GM12878 (cell line): ENCODE results near the gene HSPB6. TPM values are rescaled to one million over a fixed set of nuclear protein-coding genes. Genes with fewer than 3 reads are reported as not detected.

Experiments
- ATAC-seq: fragments of 200-7000 bp; cut with Tn5 transposase; 3 replicates; pipeline ENCODE4 v1.9.1; 2020; ENCODE audit warnings: mild to moderate bottlenecking, moderate library complexity
- BruUV-seq: library from RNA; stranded (reverse); fragments of 400-500 nt; replicated peaks from 2 replicates; lab custom pipeline; 2021; lab: Mats Ljungman, UMichigan
- CTCF ChIA-PET: fragments of 300-600 bp; sonication (Branson Sonifier 250); formaldehyde crosslinking; extraction: SDS; loops from one replicate; lab custom pipeline; 2021; ENCODE audit warnings: inconsistent platforms; lab: Yijun Ruan, JAX
- POLR2A ChIA-PET: fragments of 350-600 bp; formaldehyde crosslinking; extraction: SDS; loops from one replicate; lab custom pipeline; 2021; ENCODE audit warnings: inconsistent platforms; lab: Charles Lee
- RAD21 ChIA-PET: fragments of 300-600 bp; sonication (Branson Sonifier 250); formaldehyde crosslinking; loops from one replicate; lab custom pipeline; 2023; ENCODE audit warnings: antibody characterized with exemption; ENCODE audit not compliant: unreplicated experiment; lab: Charles Lee
- SMC1A ChIA-PET: fragments of 300-600 bp; sonication (Branson Sonifier 250); formaldehyde crosslinking; loops from one replicate; lab custom pipeline; 2023; ENCODE audit not compliant: unreplicated experiment, uncharacterized antibody; lab: Charles Lee
- DNase-seq: peaks from one replicate; pipeline ENCODE4 v3.0.0-alpha.2; 2011; ENCODE audit warnings: low read depth, low spot score
- FAIRE-seq: peaks from 3 replicates; lab custom pipeline; 2011; peaks lifted over from hg19 to GRCh38; lab: Jason Lieb, UNC
- H2AFZ ChIP-seq: 2 replicates; pipeline ENCODE4 v1.6.0; 2011; ENCODE audit warnings: low read depth, low read length, control low read depth; ENCODE audit not compliant: control insufficient read depth
- H3K27ac ChIP-seq: 2 replicates; pipeline ENCODE4 v1.5.1; 2011; ENCODE audit warnings: control low read depth; ENCODE audit not compliant: control insufficient read depth, insufficient read depth
- H3K27me3 ChIP-seq, 2 experiments: replicated peaks in 1 of 2; 2 replicates each; pipeline versions ENCODE4 v1.6.0 to v1.6.1; 2011; ENCODE audit warnings: low read length in 1 of 2; ENCODE audit not compliant: control insufficient read depth in 2 of 2, insufficient read depth in 2 of 2
- H3K36me3 ChIP-seq, 2 experiments: 2 replicates each; pipeline ENCODE4 v1.5.1; 2011; ENCODE audit warnings: low read length in 1 of 2; ENCODE audit not compliant: control insufficient read depth in 2 of 2, insufficient read depth in 2 of 2
- H3K4me1 ChIP-seq: 2 replicates; pipeline ENCODE4 v1.6.1; 2011; ENCODE audit warnings: mild to moderate bottlenecking, low read length, moderate library complexity, mixed read lengths; ENCODE audit not compliant: control insufficient read depth, insufficient read depth
- H3K4me2 ChIP-seq: 2 replicates; pipeline ENCODE4 v1.6.0; 2011; ENCODE audit warnings: control low read depth; ENCODE audit not compliant: control insufficient read depth, insufficient read depth
- H3K4me3 ChIP-seq: fragments of 200-600 bp; sonication (generic); 2 replicates; pipeline ENCODE4 v1.5.1; 2016
- H3K79me2 ChIP-seq: 2 replicates; pipeline ENCODE4 v1.6.0; 2011; ENCODE audit warnings: low read length; ENCODE audit not compliant: control insufficient read depth, insufficient read depth
- H3K9ac ChIP-seq: 2 replicates; pipeline ENCODE4 v1.8.0; 2011; ENCODE audit warnings: low read length, control low read depth, mixed read lengths; ENCODE audit not compliant: control insufficient read depth, insufficient read depth
- H3K9me3 ChIP-seq: replicated peaks from 3 replicates; pipeline ENCODE4 v1.5.1; 2011; ENCODE audit warnings: mild to moderate bottlenecking, low read length; ENCODE audit not compliant: control insufficient read depth, insufficient read depth
- H4K20me1 ChIP-seq: 2 replicates; pipeline ENCODE4 v1.6.0; 2011; ENCODE audit not compliant: control insufficient read depth, insufficient read depth
- CHD2 ChIP-seq: IDR thresholded peaks from 2 replicates; pipeline ENCODE4 v1.6.1; 2011; ENCODE audit warnings: low read depth, low read length, improper control_type of control experiment, borderline replicate concordance
- ESRRA ChIP-seq: IDR thresholded peaks from 2 replicates; pipeline ENCODE4 v1.6.1; 2012; ENCODE audit warnings: mild to moderate bottlenecking, low read length, improper control_type of control experiment
- IRF4 ChIP-seq: IDR thresholded peaks from 2 replicates; pipeline ENCODE4 v1.6.1; 2011; ENCODE audit warnings: low read depth, low read length
- IRF5 ChIP-seq: fragments of 450-650 bp; IDR thresholded peaks from 2 replicates; pipeline ENCODE4 v1.6.1; 2017; ENCODE audit warnings: borderline replicate concordance
- KAT2A ChIP-seq: conservative IDR thresholded peaks from 2 replicates; pipeline ENCODE4 v1.6.1; 2011; ENCODE audit warnings: low read depth, low read length; ENCODE audit not compliant: control insufficient read depth
- NFYA ChIP-seq: IDR thresholded peaks from 2 replicates; pipeline ENCODE4 v1.6.1; 2011; ENCODE audit warnings: low read depth, mild to moderate bottlenecking, low read length, improper control_type of control experiment, borderline replicate concordance
- SIX5 ChIP-seq: IDR thresholded peaks from 2 replicates; pipeline ENCODE4 v1.6.1; 2011; ENCODE audit warnings: mild to moderate bottlenecking, low read depth, low read length, moderate library complexity; ENCODE audit not compliant: severe bottlenecking
- SMARCA5 ChIP-seq: fragments of 450-650 bp; IDR thresholded peaks from 2 replicates; pipeline ENCODE4 v1.6.1; 2017; ENCODE audit warnings: mild to moderate bottlenecking
- SRF ChIP-seq, 2 experiments: IDR thresholded peaks; 2 replicates each; pipeline ENCODE4 v1.6.1; 2011; ENCODE audit warnings: low read depth in 2 of 2, low read length in 2 of 2, mild to moderate bottlenecking in 1 of 2, moderate library complexity in 1 of 2
- SUPT20H ChIP-seq: IDR thresholded peaks from 2 replicates; pipeline ENCODE4 v1.6.1; 2011; ENCODE audit warnings: low read depth, mild to moderate bottlenecking, low read length, moderate library complexity, borderline replicate concordance; ENCODE audit not compliant: control insufficient read depth
- SUZ12 ChIP-seq: fragments of 200-600 bp; sonication (generic); IDR thresholded peaks from one replicate; pipeline ENCODE4 v1.6.1; 2018; ENCODE audit warnings: antibody characterized with exemption, mild to moderate bottlenecking; ENCODE audit not compliant: unreplicated experiment
- ZBTB40 ChIP-seq: fragments of 450-650 bp; IDR thresholded peaks from 2 replicates; pipeline ENCODE4 v1.6.1; 2016; ENCODE audit warnings: mild to moderate bottlenecking, moderate library complexity, borderline replicate concordance
- ZNF274 ChIP-seq: IDR thresholded peaks from one replicate; pipeline ENCODE4 v1.8.0; 2011; ENCODE audit not compliant: insufficient read length, insufficient read depth
- WGBS: methylation state at CpG from one replicate; pipeline ENCODE4 v1.1.6; 2016; ENCODE audit warnings: low lambda C conversion rate; ENCODE audit not compliant: insufficient replicate concordance, insufficient coverage; ENCODE audit errors: missing lambda C conversion rate; 5-methylcytosine and 5-hydroxymethylcytosine counted together
- in situ Hi-C: fragments of 300-500 bp; cut with MboI; formaldehyde crosslinking; loops from 9 replicates; pipeline ENCODE4 v1.14.3; 2018; ENCODE audit warnings: mixed read lengths
- intact Hi-C: fragments of 100-400 bp; cut with micrococcal nuclease; formaldehyde crosslinking; loops from one replicate; pipeline ENCODE4 v1.14.2; 2022; ENCODE audit not compliant: unreplicated experiment
- polyA plus RNA-seq, 11 experiments: library from polyadenylated mRNA; depleted of rRNA in 4 of 11; unstranded in 6 of 11; stranded (reverse) in 5 of 11; fragments of >200 nt; fragmentation: Nextera tagmentation in 4 of 11; fragmentation: Illumina TruSeq in 1 of 11; extraction: Ambion mirVana in 4 of 11; extraction: Trizol in 1 of 11; gene quantifications; 1 replicate in 1 of 11; 2 replicates in 10 of 11; pipeline versions ENCODE4 v1.2.1 to v1.2.3, GENCODE V29; 2011 to 2016; ENCODE audit warnings: inconsistent platforms in 2 of 11, missing spikeins in 2 of 11, low read depth in 1 of 11
- total RNA-seq, 4 experiments: library from RNA; depleted of rRNA in 3 of 4; stranded (reverse); fragments of >200 nt in 3 of 4; fragmentation: Illumina TruSeq in 1 of 4; extraction: Trizol in 1 of 4; gene quantifications; 2 replicates each; pipeline versions ENCODE4 v1.2.1 to v1.2.3, GENCODE V29; 2013 to 2021
- TF ChIP-seq, protein P1 (sequence below): IDR thresholded peaks from 2 replicates; pipeline ENCODE4 v1.6.1; 2011; ENCODE audit warnings: mild to moderate bottlenecking, low read depth, low read length, moderate library complexity; ENCODE audit not compliant: insufficient replicate concordance

HSPB6 gene
- total and polyA plus RNA-seq, 10 of the 15 experiments (the other 5 are each of a cell fraction or from before 2014, with no cell fraction given): 0.09 to 1.6 (median 0.36) TPM; not detected in 4

- TF ChIP-seq SRF (IDR thresholded peaks at IDR 0.05; ENCODE audit: low read depth in 2 of 2, low read length in 2 of 2): no peak
- no peak for TF ChIP-seq ESRRA
- TF ChIP-seq IRF4: no peak
- TF ChIP-seq IRF5: no peak
- no peak for TF ChIP-seq SUPT20H
- TF ChIP-seq, protein P1, sequence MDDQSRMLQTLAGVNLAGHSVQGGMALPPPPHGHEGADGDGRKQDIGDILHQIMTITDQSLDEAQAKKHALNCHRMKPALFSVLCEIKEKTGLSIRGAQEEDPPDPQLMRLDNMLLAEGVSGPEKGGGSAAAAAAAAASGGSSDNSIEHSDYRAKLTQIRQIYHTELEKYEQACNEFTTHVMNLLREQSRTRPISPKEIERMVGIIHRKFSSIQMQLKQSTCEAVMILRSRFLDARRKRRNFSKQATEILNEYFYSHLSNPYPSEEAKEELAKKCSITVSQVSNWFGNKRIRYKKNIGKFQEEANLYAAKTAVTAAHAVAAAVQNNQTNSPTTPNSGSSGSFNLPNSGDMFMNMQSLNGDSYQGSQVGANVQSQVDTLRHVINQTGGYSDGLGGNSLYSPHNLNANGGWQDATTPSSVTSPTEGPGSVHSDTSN: no peak
- no peak for TF ChIP-seq ZBTB40
- no peak for TF ChIP-seq SUZ12
- TF ChIP-seq SIX5: no peak
- no peak for TF ChIP-seq NFYA
- no peak for TF ChIP-seq CHD2
- no peak for TF ChIP-seq SMARCA5
- no peak for TF ChIP-seq ZNF274
- no peak for TF ChIP-seq KAT2A
- no peak overlapping the region for H3K27ac ChIP-seq
- H3K36me3 ChIP-seq: peaks cover 27 to 37% of the 10 kb centered on the region in 2 experiments
- FAIRE-seq: no peak
- H3K9ac ChIP-seq: no peak overlapping the region
- H3K4me1 ChIP-seq: peaks cover 10% of the 10 kb centered on the region
- ATAC-seq: no peak
- H3K79me2 ChIP-seq: peaks cover 14% of the 10 kb centered on the region
- intact Hi-C loops: no loop called here
- RAD21 ChIA-PET: no interaction called here
- no peak for DNase-seq
- no peaks in the 10 kb centered on the region for H3K9me3 ChIP-seq
- POLR2A ChIA-PET: no interaction called here
- CTCF ChIA-PET: no interaction called here
- H3K27me3 ChIP-seq: no peaks in the 10 kb centered on the region
- H3K4me2 ChIP-seq: no peak overlapping the region
- SMC1A ChIA-PET: interaction anchor here (1.0 kb wide), 1 partner anchor 29 kb away, joined by 4 read pairs; no protein-coding TSS in a partner anchor
- BruUV-seq: no TSS peak
- H3K4me3 ChIP-seq: no peak overlapping the region
- in situ Hi-C loops: no loop called here
- whole genome bisulfite sequencing: 97% methylated on average over 17 of the region's 24 CpGs
- H4K20me1 ChIP-seq: no peaks in the 10 kb centered on the region; the same call in 1 of the 2 replicates
- H2AFZ ChIP-seq: no peak overlapping the region
Measured at GRCh38 chr19:35723671-35724070, 33.2 kb downstream of the HSPB6 start.
